Neuron (in vitro differentiated cells): ENCODE measurements around the gene TDRD5.

Source experiments
- H2AFZ ChIP-seq: one replicate; pipeline ENCODE4 v1.6.1; 2013; ENCODE audit warnings: low read depth, mild to moderate bottlenecking, inconsistent platforms, low read length, moderate library complexity
- H3K27me3 ChIP-seq: one replicate; pipeline ENCODE4 v1.6.1; 2013; ENCODE audit warnings: low read length; ENCODE audit not compliant: insufficient read depth
- H3K36me3 ChIP-seq: one replicate; pipeline ENCODE4 v1.6.1; 2013; ENCODE audit warnings: low read length; ENCODE audit not compliant: insufficient read depth
- H3K4me1 ChIP-seq: one replicate; pipeline ENCODE4 v1.6.1; 2013; ENCODE audit warnings: low read length; ENCODE audit not compliant: insufficient read depth
- H3K4me3 ChIP-seq: 2 replicates; pipeline ENCODE4 v1.5.1; 2013; ENCODE audit warnings: mild to moderate bottlenecking, low read length, moderate library complexity
- H3K9me3 ChIP-seq: one replicate; pipeline ENCODE4 v1.6.1; 2013; ENCODE audit warnings: low read length

The TDRD5 gene

GRCh38 chr1:179583771-179584320, 7.8 kb upstream of the TDRD5 start:
- H2AFZ ChIP-seq, result no peak overlapping the region
- no peak overlapping the region for H3K4me3 ChIP-seq
- H3K36me3 ChIP-seq, result no peaks in the 10 kb centered on the region
- peaks cover 49% of the 10 kb centered on the region for H3K27me3 ChIP-seq
- no peaks in the 10 kb centered on the region for H3K9me3 ChIP-seq
- H3K4me1 ChIP-seq, result no peaks in the 10 kb centered on the region

- Histone ChIP-seq H2AFZ (peak overlapping the region; percentile 69), H3K27me3 (peaks cover 41% of the 10 kb centered on the region), H3K36me3 (no peaks in the 10 kb centered on the region), H3K4me1 (no peaks in the 10 kb centered on the region), H3K9me3 (no peaks in the 10 kb centered on the region), H3K4me3 (peak overlapping the region; percentile 21)
Observed at GRCh38 chr1:179586107-179586823, 5.4 kb upstream of the TDRD5 start.

- no peaks in the 10 kb centered on the region for H3K4me1 ChIP-seq
Observed at GRCh38 chr1:179587336-179587735, 4.3 kb upstream of the TDRD5 start.

GRCh38 chr1:179588425-179589024, 3.1 kb upstream of the TDRD5 start:
- peaks cover 31% of the 10 kb centered on the region for H3K27me3 ChIP-seq
- no peak overlapping the region for H2AFZ ChIP-seq
- H3K36me3 ChIP-seq, result no peaks in the 10 kb centered on the region
- no peak overlapping the region for H3K4me3 ChIP-seq
- no peaks in the 10 kb centered on the region for H3K4me1 ChIP-seq
- no peaks in the 10 kb centered on the region for H3K9me3 ChIP-seq

More at GRCh38 chr1:179587336-179587735, 4.3 kb upstream of the TDRD5 start:
- no peaks in the 10 kb centered on the region for H3K36me3 ChIP-seq
- no peaks in the 10 kb centered on the region for H3K9me3 ChIP-seq
- no peak overlapping the region for H2AFZ ChIP-seq
- H3K4me3 ChIP-seq, result no peak overlapping the region
- H3K27me3 ChIP-seq, result peaks cover 36% of the 10 kb centered on the region

GRCh38 chr1:179589509-179589908, 2.1 kb upstream of the TDRD5 start:
- Histone ChIP-seq H3K4me1 (no peaks in the 10 kb centered on the region), H3K4me3 (no peak overlapping the region), H3K36me3 (no peaks in the 10 kb centered on the region), H3K27me3 (peaks cover 26% of the 10 kb centered on the region), H3K9me3 (no peaks in the 10 kb centered on the region), H2AFZ (no peak overlapping the region)

- Histone ChIP-seq H3K4me3 (no peak overlapping the region), H3K36me3 (no peaks in the 10 kb centered on the region), H2AFZ (no peak overlapping the region), H3K27me3 (peaks cover 14% of the 10 kb centered on the region), H3K9me3 (no peaks in the 10 kb centered on the region), H3K4me1 (no peaks in the 10 kb centered on the region)
Observed at GRCh38 chr1:179590671-179591070, 961 bp upstream of the TDRD5 start.

GRCh38 chr1:179591253-179591591, 410 bp upstream of the TDRD5 start:
- H2AFZ ChIP-seq, result no peak overlapping the region
- peaks cover 11% of the 10 kb centered on the region for H3K27me3 ChIP-seq
- no peaks in the 10 kb centered on the region for H3K4me1 ChIP-seq
- H3K4me3 ChIP-seq, result no peak overlapping the region
- H3K9me3 ChIP-seq, result no peaks in the 10 kb centered on the region
- H3K36me3 ChIP-seq, result no peaks in the 10 kb centered on the region

- Histone ChIP-seq H3K36me3 (no peaks in the 10 kb centered on the region), H3K4me3 (no peak overlapping the region), H3K4me1 (no peaks in the 10 kb centered on the region), H3K9me3 (no peaks in the 10 kb centered on the region), H2AFZ (no peak overlapping the region), H3K27me3 (no peaks in the 10 kb centered on the region)
Observed at GRCh38 chr1:179598631-179599030, 7.0 kb downstream of the TDRD5 start.

- H3K27me3 ChIP-seq, result no peaks in the 10 kb centered on the region
- no peaks in the 10 kb centered on the region for H3K4me1 ChIP-seq
- H3K9me3 ChIP-seq, result no peaks in the 10 kb centered on the region
- no peak overlapping the region for H3K4me3 ChIP-seq
- no peaks in the 10 kb centered on the region for H3K36me3 ChIP-seq
- no peak overlapping the region for H2AFZ ChIP-seq
Observed at GRCh38 chr1:179599623-179600249, 8.1 kb downstream of the TDRD5 start.

GRCh38 chr1:179601093-179601492, 9.5 kb downstream of the TDRD5 start:
- H3K36me3 ChIP-seq, result no peaks in the 10 kb centered on the region
- H3K4me3 ChIP-seq, result no peak overlapping the region
- H3K9me3 ChIP-seq, result no peaks in the 10 kb centered on the region
- H3K27me3 ChIP-seq, result no peaks in the 10 kb centered on the region
- H2AFZ ChIP-seq, result no peak overlapping the region
- no peaks in the 10 kb centered on the region for H3K4me1 ChIP-seq

- Histone ChIP-seq H3K4me3 (no peak overlapping the region), H3K36me3 (no peaks in the 10 kb centered on the region), H2AFZ (no peak overlapping the region), H3K4me1 (no peaks in the 10 kb centered on the region), H3K9me3 (no peaks in the 10 kb centered on the region), H3K27me3 (no peaks in the 10 kb centered on the region)
Observed at GRCh38 chr1:179612361-179612760, 20.7 kb downstream of the TDRD5 start.

GRCh38 chr1:179630719-179631118, 39.1 kb downstream of the TDRD5 start:
- H3K4me1 ChIP-seq, result no peaks in the 10 kb centered on the region
- no peaks in the 10 kb centered on the region for H3K27me3 ChIP-seq
- no peaks in the 10 kb centered on the region for H3K36me3 ChIP-seq
- no peak overlapping the region for H2AFZ ChIP-seq
- H3K9me3 ChIP-seq, result no peaks in the 10 kb centered on the region
- no peak overlapping the region for H3K4me3 ChIP-seq

GRCh38 chr1:179632868-179633267, 41.2 kb downstream of the TDRD5 start:
- Histone ChIP-seq H3K27me3 (no peaks in the 10 kb centered on the region), H3K9me3 (no peaks in the 10 kb centered on the region), H3K4me1 (no peaks in the 10 kb centered on the region), H2AFZ (no peak overlapping the region), H3K36me3 (no peaks in the 10 kb centered on the region), H3K4me3 (no peak overlapping the region)
